Germinal center (tissue), 1 donor: ENCODE measurements around the gene CHMP4A.
A peak's percentile ranks its signal among the peaks of the same experiment; 100 is the strongest.

Source experiments
- DNase-seq: peaks from one replicate; pipeline ENCODE4 v3.0.0; 2012; ENCODE audit warnings: mixed read lengths, low spot score

The CHMP4A gene

GRCh38 chr14:24178399-24179178, 34.7 kb downstream of the CHMP4A start:
- DNase-seq, result no peak

GRCh38 chr14:24177891-24178290, 35.4 kb downstream of the CHMP4A start:
- no peak for DNase-seq

GRCh38 chr14:24177041-24177825, 36.1 kb downstream of the CHMP4A start:
- no peak for DNase-seq

- no peak for DNase-seq
Observed at GRCh38 chr14:24176599-24176998, 36.7 kb downstream of the CHMP4A start.

GRCh38 chr14:24172871-24173281, 40.4 kb downstream of the CHMP4A start:
- no peak for DNase-seq

GRCh38 chr14:24172261-24172860, 40.9 kb downstream of the CHMP4A start:
- no peak for DNase-seq

GRCh38 chr14:24171422-24172260, 41.6 kb downstream of the CHMP4A start, which contains the start of gene REC8:
Gene REC8 (plus strand): TSS chr14:24172080. CDS start chr14:24172553, 473 bp downstream.
- DNase-seq, result peak; percentile 96

GRCh38 chr14:24167469-24168114, 45.7 kb downstream of the CHMP4A start:
- DNase-seq, result no peak

GRCh38 chr14:24165785-24166184, 47.5 kb downstream of the CHMP4A start:
- DNase-seq, result no peak

- no peak for DNase-seq
Observed at GRCh38 chr14:24164518-24164991, 48.7 kb downstream of the CHMP4A start.

- no peak for DNase-seq
Observed at GRCh38 chr14:24162093-24162492, 51.2 kb downstream of the CHMP4A start.

GRCh38 chr14:24160850-24161804, 52.2 kb downstream of the CHMP4A start, which contains the start of gene IRF9:
Gene IRF9 (plus strand): TSS chr14:24161265. CDS start chr14:24162145, 880 bp downstream.
- DNase-seq, result peak; percentile 94

- no peak for DNase-seq
Observed at GRCh38 chr14:24160499-24160849, 52.8 kb downstream of the CHMP4A start.

GRCh38 chr14:24159777-24160498, 53.4 kb downstream of the CHMP4A start:
- no peak for DNase-seq
